Right atrium auricular region (tissue), 2 donors: ENCODE results near the gene PTGIS. TPM values are rescaled to one million over a fixed set of nuclear protein-coding genes. Genes with fewer than 3 reads are reported as not detected.

Experiments
- DNase-seq: peaks from one replicate; pipeline ENCODE4 v3.0.0-alpha.2; 2019; ENCODE audit warnings: low spot score
- H3K27ac ChIP-seq, 2 donors: fragments of 200-600 bp; sonication (generic); 1 replicate in 1 of 2; 2 replicates in 1 of 2; pipeline ENCODE4 v1.5.1; 2016 to 2019
- H3K27me3 ChIP-seq, 2 donors: fragments of 200-600 bp; sonication (generic); one replicate each; pipeline versions ENCODE4 v1.5.1 to v1.6.0; 2017 to 2019
- H3K36me3 ChIP-seq: fragments of 200-600 bp; sonication (generic); one replicate; pipeline ENCODE4 v1.5.1; 2016
- H3K4me1 ChIP-seq, 2 donors: fragments of 200-600 bp; sonication (generic); one replicate each; pipeline versions ENCODE4 v1.5.1 to v1.6.0; 2017 to 2019
- H3K4me3 ChIP-seq, 2 donors: fragments of 200-600 bp; sonication (generic); 1 replicate in 1 of 2; 2 replicates in 1 of 2; pipeline ENCODE4 v1.5.1; 2017 to 2019; ENCODE audit warnings: mild to moderate bottlenecking in 1 of 2, moderate library complexity in 1 of 2
- H3K9me3 ChIP-seq, 2 donors: fragments of 200-600 bp; sonication (generic); one replicate each; pipeline ENCODE4 v1.5.1; 2019
- total RNA-seq, 2 donors: library from RNA; depleted of rRNA; stranded (reverse); fragments of >200 nt; gene quantifications; one replicate each; pipeline ENCODE4 v1.1.0, GENCODE V29; 2016
- TF ChIP-seq, protein P1 (sequence below), 2 donors: fragments of 200-600 bp; sonication (generic); IDR thresholded peaks; one replicate each; pipeline ENCODE4 v1.5.1; 2019; ENCODE audit warnings: antibody characterized with exemption in 2 of 2

PTGIS gene
- total RNA-seq, 2 donors from 2014 or later = 59.8 to 169 TPM

DNA sequence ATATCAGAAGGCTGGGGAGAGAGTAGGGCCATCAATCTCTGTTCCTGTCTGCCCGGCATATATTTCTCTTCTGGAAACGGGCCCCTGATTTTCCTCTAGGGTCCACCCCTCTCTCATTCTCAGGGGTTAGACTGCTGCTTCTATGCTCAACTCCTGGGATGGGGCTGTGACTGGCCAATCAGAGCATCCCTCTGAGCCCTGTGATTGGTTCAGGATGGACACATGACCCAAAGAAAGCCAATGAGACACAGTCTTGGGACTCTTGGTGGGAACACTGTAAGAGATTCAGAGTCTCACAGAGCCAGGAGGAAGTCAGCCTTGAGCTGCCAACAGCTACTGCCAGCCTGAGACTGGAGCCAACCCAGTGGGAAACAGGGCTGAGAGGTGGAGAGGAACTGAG, 54.4 kb downstream of the PTGIS start:
- Histone ChIP-seq H3K4me3 (no peak overlapping the region), H3K9me3 (no peaks in the 10 kb centered on the region), H3K4me1 (peaks cover 0 to 15% of the 10 kb centered on the region in 2 donors), H3K36me3 (peaks cover 12% of the 10 kb centered on the region), H3K27me3 (no peaks in the 10 kb centered on the region), H3K27ac (no peak overlapping the region)
- no peak for DNase-seq
- TF ChIP-seq, protein P1, sequence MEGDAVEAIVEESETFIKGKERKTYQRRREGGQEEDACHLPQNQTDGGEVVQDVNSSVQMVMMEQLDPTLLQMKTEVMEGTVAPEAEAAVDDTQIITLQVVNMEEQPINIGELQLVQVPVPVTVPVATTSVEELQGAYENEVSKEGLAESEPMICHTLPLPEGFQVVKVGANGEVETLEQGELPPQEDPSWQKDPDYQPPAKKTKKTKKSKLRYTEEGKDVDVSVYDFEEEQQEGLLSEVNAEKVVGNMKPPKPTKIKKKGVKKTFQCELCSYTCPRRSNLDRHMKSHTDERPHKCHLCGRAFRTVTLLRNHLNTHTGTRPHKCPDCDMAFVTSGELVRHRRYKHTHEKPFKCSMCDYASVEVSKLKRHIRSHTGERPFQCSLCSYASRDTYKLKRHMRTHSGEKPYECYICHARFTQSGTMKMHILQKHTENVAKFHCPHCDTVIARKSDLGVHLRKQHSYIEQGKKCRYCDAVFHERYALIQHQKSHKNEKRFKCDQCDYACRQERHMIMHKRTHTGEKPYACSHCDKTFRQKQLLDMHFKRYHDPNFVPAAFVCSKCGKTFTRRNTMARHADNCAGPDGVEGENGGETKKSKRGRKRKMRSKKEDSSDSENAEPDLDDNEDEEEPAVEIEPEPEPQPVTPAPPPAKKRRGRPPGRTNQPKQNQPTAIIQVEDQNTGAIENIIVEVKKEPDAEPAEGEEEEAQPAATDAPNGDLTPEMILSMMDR (IDR thresholded peaks at IDR 0.05) = no peak

DNA sequence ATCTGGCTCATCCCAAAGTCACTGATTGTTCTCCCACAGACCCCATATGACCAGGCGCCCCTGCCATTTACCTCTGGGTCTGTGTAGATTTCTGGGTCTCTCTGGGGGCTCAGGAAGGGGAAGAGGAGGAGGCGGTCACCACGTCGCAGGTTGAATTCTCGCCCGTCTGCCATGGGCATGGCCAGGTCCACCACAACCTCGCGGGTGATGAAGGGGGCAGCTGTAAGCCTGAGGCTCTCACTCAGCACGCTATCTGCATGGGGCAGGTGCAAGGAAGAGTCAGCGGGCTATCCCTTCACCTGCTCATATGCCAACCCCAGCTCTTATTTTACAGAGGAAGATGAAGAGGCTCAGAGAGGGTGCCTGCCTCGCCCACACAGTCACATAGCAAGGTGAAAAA, 54.9 kb downstream of the PTGIS start:
- no peak for DNase-seq
- Histone ChIP-seq H3K4me1 (peaks cover 0 to 19% of the 10 kb centered on the region in 2 donors), H3K27ac (no peak overlapping the region), H3K36me3 (peaks cover 13% of the 10 kb centered on the region), H3K9me3 (no peaks in the 10 kb centered on the region), H3K27me3 (no peaks in the 10 kb centered on the region), H3K4me3 (no peak overlapping the region)
- TF ChIP-seq, protein P1 (IDR thresholded peaks at IDR 0.05) = no peak

DNA sequence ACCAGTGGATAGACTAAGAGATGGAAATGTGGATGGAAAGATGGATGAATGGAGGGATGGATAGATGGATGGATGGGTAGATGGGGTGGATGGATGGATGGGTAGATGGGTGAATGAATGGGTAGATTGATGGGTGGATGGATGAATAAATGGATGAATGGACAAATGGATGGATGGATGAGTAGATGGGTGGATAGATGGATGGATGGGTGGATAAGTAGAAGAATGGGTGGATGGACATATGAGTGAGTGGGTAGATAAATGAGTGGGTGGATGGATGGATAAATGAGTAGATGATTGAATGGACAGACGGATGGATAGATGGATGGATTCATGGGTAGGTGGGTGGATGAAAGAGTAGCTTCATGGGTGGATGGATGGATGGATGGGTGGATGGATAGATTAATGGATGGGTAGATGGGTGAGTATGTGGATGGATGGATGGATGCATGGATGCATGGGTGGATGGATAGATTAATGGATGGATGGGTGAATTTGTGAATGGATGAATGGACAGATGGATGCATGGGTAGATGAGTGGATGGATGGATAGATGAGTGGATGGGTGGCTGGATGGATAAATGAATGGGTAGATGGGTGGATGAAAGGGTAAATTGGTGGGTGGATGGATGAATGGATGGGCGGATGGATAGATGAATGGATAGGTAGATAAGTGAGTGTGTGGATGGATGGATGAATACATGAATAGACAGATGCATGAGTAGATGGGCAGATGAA, 56.0 kb downstream of the PTGIS start:
- TF ChIP-seq, protein P1 (IDR thresholded peaks at IDR 0.05) = no peak
- H3K4me1 ChIP-seq = peaks cover 0 to 19% of the 10 kb centered on the region in 2 donors
- H3K4me3 ChIP-seq = no peak overlapping the region
- no peaks in the 10 kb centered on the region for H3K27me3 ChIP-seq
- H3K36me3 ChIP-seq = peaks cover 23% of the 10 kb centered on the region
- H3K9me3 ChIP-seq = no peaks in the 10 kb centered on the region
- no peak overlapping the region for H3K27ac ChIP-seq
- no peak for DNase-seq

DNA sequence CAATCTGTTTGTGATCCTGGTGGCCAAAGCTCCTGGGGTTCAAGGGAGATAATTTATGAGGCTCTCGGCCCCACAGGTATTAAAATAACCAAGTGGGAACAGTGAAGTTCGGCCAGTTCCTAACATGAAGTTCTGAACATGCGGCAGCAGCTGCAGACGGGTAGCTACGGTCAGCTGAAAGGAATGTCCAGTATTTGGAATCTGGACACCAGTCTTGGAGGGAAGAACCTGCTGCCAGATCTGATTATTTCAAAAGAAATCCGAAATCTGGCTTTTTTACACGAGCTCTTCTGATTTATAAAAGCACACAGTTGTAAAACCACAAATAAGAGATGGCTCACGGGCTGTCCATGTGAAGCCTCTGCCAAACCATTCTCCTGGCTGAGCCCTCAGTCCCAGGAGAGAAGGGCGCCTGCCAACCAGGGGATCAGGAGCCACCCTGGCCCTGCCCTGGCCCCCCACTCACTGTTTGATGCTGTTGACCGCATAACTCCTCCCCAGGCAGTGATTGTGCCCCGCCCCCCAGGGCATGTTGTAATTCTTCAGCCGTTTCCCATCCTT, 57.3 kb downstream of the PTGIS start:
- TF ChIP-seq, protein P1 (IDR thresholded peaks at IDR 0.05) = no peak
- Histone ChIP-seq H3K4me3 (no peak overlapping the region), H3K4me1 (peaks cover 0 to 19% of the 10 kb centered on the region in 2 donors), H3K36me3 (peaks cover 24% of the 10 kb centered on the region), H3K27me3 (no peaks in the 10 kb centered on the region), H3K27ac (peak overlapping the region; percentile 52 to 64), H3K9me3 (no peaks in the 10 kb centered on the region)
- DNase-seq = peak; percentile 88

DNA sequence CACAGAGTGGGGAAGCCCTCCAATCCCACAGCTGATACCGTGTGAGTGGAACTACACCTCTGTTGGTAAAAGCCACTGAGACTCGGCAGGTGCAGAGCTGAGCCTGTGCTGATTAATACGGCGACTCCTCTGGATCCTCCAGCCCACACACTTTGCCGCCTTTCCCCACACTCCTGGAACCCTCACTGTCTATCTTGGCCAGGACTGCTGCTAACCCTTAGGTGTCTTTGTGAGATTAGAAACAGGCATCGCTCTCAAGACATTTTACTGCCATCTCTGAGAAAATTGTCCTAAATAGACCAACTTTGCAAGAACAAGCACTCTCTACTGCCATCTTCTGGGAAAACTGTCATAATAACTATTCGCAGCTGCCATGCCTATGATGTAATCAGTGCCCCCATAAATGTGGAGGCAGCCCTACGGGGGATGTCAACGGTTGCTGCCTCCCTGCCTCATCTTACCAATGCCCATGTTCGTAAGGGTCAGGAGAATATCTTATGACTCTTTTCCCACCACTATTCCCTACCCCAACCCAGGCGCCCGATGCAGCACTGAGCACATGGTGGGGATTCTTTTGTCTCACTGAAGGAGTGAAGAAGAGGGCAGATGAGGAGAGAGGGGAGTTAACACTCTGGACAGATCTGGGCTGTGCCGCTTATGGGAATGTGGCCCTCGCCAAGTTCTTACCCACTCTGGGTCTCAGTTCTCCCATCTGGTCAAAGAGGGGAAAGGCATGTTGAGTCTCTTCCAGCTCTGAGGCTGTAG, 59.3 kb downstream of the PTGIS start:
- Histone ChIP-seq H3K4me1 (peaks cover 0 to 19% of the 10 kb centered on the region in 2 donors), H3K9me3 (no peaks in the 10 kb centered on the region), H3K4me3 (no peak overlapping the region), H3K36me3 (peaks cover 13% of the 10 kb centered on the region), H3K27ac (no peak overlapping the region), H3K27me3 (no peaks in the 10 kb centered on the region)
- TF ChIP-seq, protein P1 (IDR thresholded peaks at IDR 0.05) = peak in 1 of 2 donors; percentile 64
- DNase-seq = no peak
